Hematopoietic multipotent progenitor cell treated with erythropoietin and hydrocortisone succinate and interleukin-3 and kit ligand, for 8 days (in vitro differentiated cells): ENCODE results near the gene PRTFDC1.

Source experiments
- DNase-seq: peaks from one replicate; pipeline ENCODE4 v3.0.0-alpha.2; 2015

The PRTFDC1 gene

DNA sequence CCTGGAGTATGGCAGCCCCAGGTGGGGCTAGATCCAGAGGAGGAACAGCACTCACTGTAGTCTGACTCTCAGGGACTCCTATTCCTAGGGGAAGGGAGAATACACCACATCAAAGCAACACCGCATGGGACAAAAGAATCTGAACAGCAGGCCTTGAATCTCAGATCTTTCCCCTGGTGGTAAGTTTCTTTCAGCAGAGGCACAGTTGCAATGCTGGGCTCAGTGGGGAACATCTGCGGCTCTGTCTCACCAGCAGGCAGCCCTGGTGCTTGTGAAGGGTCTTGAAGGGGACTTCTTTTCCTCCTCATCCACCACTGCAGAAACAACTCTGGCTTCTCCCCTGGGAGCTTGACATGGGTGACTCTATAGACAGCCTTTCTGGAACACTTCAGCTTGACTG is 117.5 kb downstream of the PRTFDC1 start:
- no peak for DNase-seq

DNA sequence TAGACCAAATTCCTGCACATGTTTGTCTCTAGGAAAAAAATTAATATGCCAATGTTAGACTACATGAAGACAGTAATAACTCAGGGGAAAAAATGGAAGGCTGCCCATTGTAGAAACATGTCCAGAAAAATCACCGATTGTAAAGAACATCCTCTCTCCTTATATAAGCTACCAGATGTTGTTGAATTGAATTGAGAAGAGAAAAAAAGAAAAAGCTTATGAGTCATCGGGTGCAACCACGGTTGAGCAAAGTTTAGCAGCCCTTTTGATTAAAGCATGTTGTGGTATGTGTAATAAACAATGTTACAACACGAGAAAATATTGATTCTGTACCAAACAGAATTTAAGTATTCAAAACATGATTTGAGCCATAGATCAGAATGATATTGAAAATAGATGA is 126.4 kb downstream of the PRTFDC1 start:
- DNase-seq, result no peak

DNA sequence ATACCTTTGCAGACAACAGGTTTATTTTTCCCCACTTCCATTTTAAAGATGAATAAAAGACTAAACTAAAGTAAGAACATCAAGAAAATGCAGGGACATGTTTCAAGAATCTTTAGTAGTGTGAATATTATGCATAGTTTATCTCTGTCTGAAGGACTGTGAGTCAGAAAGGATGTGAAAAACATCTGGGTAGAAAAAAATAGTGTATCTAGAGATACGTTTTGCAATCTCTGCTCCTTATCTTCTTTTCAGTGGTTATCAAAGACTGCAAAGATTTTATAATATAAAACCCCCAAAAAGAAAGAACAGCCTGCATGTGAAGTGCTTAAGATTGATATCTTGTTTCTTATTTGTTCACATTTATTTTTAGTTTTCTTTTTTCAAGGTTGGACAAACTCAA is 126.9 kb downstream of the PRTFDC1 start:
- DNase-seq, result no peak

DNA sequence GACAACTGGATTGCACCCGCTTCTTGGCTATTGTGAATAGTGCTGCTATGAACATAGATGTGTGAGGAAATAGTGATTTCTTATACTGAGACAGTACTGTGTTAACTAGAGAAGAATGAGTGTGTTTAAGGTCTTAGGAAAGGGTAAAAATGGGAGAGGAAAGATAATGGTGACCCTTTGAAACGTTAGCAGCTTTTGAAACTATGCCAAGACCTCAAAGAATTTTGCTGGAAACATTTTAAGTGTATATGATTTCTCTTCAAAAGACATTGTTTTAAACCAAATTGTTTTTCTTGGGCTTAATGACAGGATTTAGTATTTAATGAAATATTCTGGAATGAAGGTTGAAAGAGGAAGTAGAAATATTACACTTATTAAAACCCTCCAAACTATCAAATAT is 127.9 kb downstream of the PRTFDC1 start:
- no peak for DNase-seq

DNA sequence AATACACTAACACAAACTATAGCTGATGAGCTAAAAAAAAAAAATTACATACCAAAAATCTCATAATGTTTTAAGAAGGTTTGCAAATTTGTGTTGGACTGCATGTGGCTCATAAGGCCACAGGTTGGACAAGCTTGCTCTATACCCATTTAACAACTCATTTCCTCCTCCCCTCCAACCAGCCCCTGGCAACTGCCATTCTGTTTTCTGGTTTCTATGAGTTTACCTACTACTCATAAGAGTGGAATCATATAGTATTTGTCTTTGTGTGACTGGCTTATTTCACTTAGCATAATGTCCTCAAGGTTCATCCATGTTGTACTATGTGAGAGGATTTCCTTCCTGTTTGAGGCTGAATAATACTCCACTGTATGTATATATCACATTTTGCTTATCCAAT is 128.3 kb downstream of the PRTFDC1 start:
- DNase-seq, result no peak

DNA sequence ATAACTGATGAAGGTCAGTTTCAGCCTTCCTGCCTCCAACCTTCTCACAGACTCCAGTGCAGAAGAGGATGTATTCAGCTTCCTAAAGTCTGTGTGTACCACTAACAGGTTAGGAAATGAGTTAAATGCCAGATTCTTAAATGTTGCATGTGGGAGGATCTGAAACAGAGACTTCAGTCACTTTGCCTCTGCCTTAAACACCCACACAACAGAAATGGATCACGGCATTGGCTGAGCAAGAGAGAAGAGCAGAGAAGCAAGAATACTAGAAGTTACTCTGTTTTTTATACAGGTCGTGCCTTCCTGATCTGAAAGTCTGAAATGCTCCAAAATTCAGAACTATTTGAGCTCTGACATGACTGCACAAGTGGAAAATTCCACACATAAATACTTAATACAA is 129.8 kb downstream of the PRTFDC1 start:
- no peak for DNase-seq

DNA sequence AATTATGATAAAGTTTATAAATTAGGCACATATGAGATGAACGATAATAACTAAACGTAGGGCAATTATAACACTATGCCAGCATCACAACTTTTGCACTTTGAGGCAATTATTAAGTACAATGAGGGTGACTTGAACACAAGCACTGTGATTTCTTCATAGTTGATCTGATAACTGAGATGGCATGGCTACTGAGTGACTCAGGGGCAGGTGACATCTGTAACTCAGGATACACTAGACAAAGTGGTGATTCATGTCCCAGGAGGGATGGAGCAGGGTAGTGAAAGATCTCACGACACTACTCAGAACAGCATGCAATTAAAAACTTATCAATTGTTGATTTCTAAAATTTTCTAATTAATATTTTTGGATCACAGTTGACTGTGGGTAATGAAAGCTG is 130.4 kb downstream of the PRTFDC1 start:
- no peak for DNase-seq

DNA sequence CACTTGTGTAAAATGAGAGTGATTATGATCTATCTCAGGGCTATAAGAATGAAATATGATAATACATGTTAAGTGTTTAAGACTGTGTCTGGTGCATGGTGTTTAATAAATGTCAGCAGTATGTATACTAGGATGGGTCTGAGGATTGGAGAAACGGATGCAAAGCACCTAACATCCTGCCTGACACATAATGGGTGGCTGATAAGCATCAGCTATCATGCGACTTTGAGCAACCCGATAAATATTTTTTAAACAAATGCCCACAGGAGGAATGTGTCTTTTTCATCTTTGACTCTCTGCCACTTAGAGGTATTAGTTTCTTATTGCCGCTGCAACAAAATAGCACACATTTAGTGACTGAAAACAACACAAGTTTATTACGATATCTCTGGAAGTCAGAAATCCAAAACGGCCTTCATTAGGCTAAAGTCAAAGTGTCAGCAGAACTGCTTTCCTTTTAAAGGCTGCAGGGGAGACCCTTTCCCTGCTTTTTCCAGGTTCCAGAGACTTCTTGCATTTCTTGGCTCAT is 135.5 kb downstream of the PRTFDC1 start:
- DNase-seq, result no peak

DNA sequence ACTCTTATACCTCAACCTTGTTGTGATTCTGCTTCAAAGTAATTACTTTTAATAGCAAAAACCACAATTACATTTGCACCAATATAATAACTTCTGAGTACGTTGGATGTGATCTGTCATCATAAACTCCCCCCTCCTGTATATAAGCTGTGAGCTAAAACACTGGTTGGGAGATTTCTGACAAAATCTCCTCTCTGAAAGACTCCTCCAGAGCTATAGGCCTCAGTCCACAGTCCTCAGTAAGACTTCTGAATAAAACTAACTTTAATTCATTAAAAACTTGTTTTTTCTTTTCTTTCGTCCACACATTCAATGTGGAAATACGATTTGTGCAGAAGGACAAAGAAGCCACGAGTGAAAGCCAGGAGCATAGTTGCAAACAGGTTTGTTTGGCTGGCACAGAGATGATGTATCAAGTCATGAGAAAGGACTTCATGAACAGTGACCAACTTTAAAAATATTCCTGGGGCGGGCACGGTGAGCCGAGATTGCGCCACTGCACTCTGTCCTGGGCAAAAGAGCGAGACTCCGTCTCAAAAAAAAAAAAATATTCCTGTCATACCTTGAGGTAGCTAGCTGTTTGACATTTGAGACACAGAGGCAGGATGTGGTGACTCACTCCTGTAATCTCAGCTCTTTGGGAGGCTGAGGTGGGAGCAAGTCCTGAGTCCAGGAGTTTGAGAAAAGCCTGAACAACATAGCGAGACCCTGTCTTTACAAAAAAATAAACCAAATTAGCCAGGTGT is 137.7 kb downstream of the PRTFDC1 start:
- DNase-seq, result no peak

DNA sequence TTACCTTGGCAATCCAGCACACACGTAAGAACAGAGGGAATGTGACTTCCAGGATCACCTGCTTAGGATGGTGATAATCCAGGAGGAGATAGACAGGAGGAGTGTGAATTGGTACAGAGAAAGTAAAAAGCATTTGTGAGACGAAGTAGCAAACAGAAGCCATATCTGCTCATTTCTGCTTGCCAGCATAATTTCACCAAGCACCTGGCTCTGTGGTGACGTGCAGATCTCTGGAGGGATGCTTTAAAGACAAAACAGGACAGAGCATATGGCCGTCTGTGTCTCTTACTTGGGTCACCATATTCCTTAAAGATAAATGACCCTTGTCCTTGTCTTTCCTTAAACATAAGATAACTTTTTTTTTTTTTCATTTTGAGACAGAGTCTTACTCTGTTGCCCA is 138.6 kb downstream of the PRTFDC1 start:
- DNase-seq, result no peak

DNA sequence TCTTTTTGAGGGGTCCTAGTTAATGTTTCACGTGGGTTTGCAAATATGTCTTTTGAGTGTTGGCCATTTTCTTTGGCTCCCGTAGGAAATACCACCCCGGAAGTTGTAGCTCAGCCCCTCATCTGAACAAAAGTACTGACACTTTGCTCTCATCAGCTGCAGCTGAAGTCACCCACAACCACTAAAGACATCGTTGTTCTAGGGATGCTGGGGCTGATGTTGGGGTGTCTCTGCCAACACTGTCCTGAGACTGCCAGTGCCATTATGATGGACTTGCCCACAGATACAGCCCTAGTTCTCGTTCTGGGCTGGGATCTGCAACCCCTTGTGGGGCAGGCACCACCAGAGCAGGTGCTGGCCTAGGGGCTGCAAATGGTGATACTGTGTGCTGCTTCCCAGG is 146.1 kb downstream of the PRTFDC1 start:
- DNase-seq, result no peak

DNA sequence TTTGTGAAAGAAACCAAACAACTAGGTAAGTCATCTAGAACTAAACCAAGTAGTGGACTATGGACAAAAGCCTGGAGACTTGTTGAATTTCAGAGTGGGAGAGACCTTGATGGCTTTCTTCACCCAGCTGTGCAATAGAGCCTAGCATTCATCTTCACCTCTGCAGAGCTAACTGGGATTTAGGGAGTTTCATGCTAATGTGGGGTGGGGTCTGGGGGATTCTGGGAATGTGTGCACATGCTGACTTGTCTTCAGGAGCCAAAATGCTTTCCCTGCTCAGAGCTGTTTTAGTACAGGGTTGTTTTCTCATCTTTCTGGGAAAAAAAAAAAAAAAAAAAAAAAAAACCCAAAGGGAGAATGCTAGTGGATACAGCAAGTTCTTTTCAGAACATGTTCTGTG is 147.4 kb downstream of the PRTFDC1 start:
- no peak for DNase-seq

DNA sequence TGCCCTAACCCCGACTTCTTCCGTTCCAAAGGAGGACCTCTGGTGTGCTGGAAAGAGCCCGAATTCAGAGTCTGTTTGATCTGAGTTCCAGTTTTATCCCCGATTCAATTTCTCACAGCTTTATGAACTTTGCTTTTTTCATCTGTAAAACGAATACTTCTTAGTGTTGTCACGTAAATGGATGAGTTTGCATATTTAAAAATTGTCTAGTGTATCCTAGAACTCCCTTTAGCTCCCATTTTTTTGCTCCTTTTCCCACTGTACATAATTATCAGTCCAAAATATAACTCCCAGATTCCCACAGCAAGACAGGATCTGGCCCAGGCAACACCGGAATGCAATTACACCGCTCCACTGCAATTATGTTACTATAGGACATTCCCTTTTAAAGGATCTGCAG is 148.0 kb downstream of the PRTFDC1 start:
- no peak for DNase-seq

DNA sequence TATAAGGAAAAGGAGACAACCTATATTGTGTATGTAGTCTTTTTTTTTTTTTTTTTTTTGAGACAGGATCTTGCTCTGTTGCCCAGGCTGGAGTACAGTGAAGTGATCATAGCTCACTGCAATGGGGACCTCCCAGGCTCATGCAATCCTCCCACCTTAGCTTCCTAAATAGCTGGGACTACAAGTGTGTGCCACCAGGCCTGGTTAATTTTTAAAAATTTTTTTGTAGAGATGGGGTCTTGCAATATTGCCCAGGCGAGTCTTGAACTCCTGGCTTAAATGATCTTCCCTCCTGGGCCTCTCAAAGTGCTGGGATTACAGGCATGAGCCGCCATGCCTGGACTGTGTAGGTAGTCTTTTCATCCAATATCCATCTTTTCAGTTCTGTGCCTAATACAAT is 150.0 kb downstream of the PRTFDC1 start:
- DNase-seq, result no peak

DNA sequence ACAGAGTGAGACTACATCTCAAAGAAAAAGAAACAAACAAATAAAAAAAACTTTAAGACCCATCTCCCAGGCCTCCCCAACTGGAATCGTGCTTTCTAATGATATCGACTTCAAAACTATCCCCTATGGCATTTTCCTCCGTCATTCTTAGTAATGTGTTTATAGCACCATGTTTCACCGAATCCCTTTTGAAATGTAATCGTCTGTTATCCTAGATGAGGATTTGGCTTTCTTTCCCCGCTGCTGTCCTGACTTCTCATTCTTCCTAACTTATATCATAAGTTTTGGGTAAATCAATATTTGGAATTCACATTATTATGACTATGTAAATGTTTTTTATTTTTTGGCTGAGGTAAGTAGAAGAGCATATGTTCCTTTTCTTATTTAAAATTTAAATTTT is 151.5 kb downstream of the PRTFDC1 start:
- DNase-seq, result no peak
